ENCODE data around the gene RNF111. TPM values are rescaled to one million over a fixed set of nuclear protein-coding genes. Genes with fewer than 3 reads are reported as not detected.

RNF111 gene
- total and polyA plus RNA-seq, 10 of the 15 experiments (the other 5 are each of a cell fraction or from before 2014, with no cell fraction given) = 8.6 to 34.7 (median 15.7) TPM

DNA sequence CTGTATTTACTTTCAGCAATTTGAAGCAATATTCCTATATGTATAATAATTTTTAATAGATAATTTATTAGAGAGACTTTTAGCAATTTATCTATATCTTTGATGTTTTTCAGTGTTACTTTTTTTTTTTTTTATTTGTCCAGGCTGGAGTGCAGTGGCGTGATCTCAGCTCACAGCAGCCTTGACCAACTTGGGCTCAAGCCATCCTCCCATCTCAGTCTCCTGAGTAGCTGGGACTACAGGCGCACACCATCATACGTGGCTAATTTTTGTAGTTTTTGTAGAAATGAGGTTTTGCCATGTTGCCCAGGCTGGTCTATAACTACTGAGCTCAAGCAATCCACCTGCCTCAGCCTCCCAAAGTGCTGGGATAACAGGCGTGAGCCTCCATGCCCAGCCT, 28.7 kb upstream of the RNF111 start:
- no peak for TF ChIP-seq NR2C1 (IDR thresholded peaks at IDR 0.05)
- TF ChIP-seq PML (IDR thresholded peaks at IDR 0.05; ENCODE audit: low read length) = no peak
- TF ChIP-seq, protein P1, sequence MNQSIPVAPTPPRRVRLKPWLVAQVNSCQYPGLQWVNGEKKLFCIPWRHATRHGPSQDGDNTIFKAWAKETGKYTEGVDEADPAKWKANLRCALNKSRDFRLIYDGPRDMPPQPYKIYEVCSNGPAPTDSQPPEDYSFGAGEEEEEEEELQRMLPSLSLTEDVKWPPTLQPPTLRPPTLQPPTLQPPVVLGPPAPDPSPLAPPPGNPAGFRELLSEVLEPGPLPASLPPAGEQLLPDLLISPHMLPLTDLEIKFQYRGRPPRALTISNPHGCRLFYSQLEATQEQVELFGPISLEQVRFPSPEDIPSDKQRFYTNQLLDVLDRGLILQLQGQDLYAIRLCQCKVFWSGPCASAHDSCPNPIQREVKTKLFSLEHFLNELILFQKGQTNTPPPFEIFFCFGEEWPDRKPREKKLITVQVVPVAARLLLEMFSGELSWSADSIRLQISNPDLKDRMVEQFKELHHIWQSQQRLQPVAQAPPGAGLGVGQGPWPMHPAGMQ (IDR thresholded peaks at IDR 0.05; ENCODE audit: borderline replicate concordance) = no peak
- no peak for TF ChIP-seq YY1 (IDR thresholded peaks at IDR 0.05; ENCODE audit: low read depth, low read length)
- ATAC-seq (no peak), FAIRE-seq (no peak), DNase-seq (ENCODE audit: low read depth, low spot score) (no peak)
- Histone ChIP-seq H2AFZ (ENCODE audit: control insufficient read depth, low read depth, low read length) (no peak overlapping the region), H3K79me2 (ENCODE audit: control insufficient read depth, insufficient read depth, low read length) (no peaks in the 10 kb centered on the region), H3K9ac (ENCODE audit: control insufficient read depth, insufficient read depth, low read length) (no peak overlapping the region), H3K4me3 (no peak overlapping the region), H3K36me3 (ENCODE audit: control insufficient read depth in 2 of 2, insufficient read depth in 2 of 2, low read length in 1 of 2) (no peaks in the 10 kb centered on the region), H3K27ac (ENCODE audit: control insufficient read depth, insufficient read depth) (no peak overlapping the region), H4K20me1 (ENCODE audit: control insufficient read depth, insufficient read depth) (no peaks in the 10 kb centered on the region), H3K4me2 (ENCODE audit: control insufficient read depth, insufficient read depth) (no peak overlapping the region), H3K27me3 (replicated peaks in 1 of 2; ENCODE audit: control insufficient read depth in 2 of 2, insufficient read depth in 2 of 2, low read length in 1 of 2) (no peaks in the 10 kb centered on the region), H3K4me1 (ENCODE audit: control insufficient read depth, insufficient read depth, low read length) (peaks cover 8% of the 10 kb centered on the region), H3K9me3 (replicated peaks; ENCODE audit: control insufficient read depth, insufficient read depth, low read length) (no peaks in the 10 kb centered on the region)
- intact Hi-C loops (cut with micrococcal nuclease; ENCODE audit: unreplicated experiment) (loop anchor here (10.0 kb wide), 1 partner anchor 734 kb away; no protein-coding TSS in a partner anchor), in situ Hi-C loops (cut with MboI) (no loop called here)
- 97% methylated on average over 3 of the region's 4 CpGs for WGBS (ENCODE audit: insufficient coverage, insufficient replicate concordance, low lambda C conversion rate, missing lambda C conversion rate)
- no TSS peak for BruUV-seq (replicated peaks)
- ChIA-PET SMC1A (ENCODE audit: uncharacterized antibody, unreplicated experiment) (interaction anchor here (0.6 to 0.8 kb wide), 2 partner anchors 63 to 533 kb away, joined by 3 read pairs; no protein-coding TSS in a partner anchor), CTCF (interaction anchor here (1.0 to 7.7 kb wide), 5 partner anchors 31 to 571 kb away, joined by 3 to 51 read pairs (median 13); no protein-coding TSS in a partner anchor), RAD21 (ENCODE audit: unreplicated experiment) (no interaction called here), POLR2A (no interaction called here)

- in situ Hi-C loops (cut with MboI) = no loop called here
- no peaks in the 10 kb centered on the region for H3K9me3 ChIP-seq (replicated peaks; ENCODE audit: control insufficient read depth, insufficient read depth, low read length)
- no peak overlapping the region for H3K9ac ChIP-seq (ENCODE audit: control insufficient read depth, insufficient read depth, low read length)
- CTCF ChIA-PET = interaction anchor here (1.5 kb wide), 1 partner anchor 545 kb away, joined by 3 read pairs; no protein-coding TSS in a partner anchor
- no peak overlapping the region for H3K4me2 ChIP-seq (ENCODE audit: control insufficient read depth, insufficient read depth)
- no peaks in the 10 kb centered on the region for H3K79me2 ChIP-seq (ENCODE audit: control insufficient read depth, insufficient read depth, low read length)
- DNase-seq (ENCODE audit: low read depth, low spot score) (no peak), ATAC-seq (no peak), FAIRE-seq (no peak)
- POLR2A ChIA-PET = no interaction called here
- H4K20me1 ChIP-seq (ENCODE audit: control insufficient read depth, insufficient read depth) = no peaks in the 10 kb centered on the region
- no peaks in the 10 kb centered on the region for H3K27me3 ChIP-seq (replicated peaks in 1 of 2; ENCODE audit: control insufficient read depth in 2 of 2, insufficient read depth in 2 of 2, low read length in 1 of 2)
- H3K4me3 ChIP-seq = no peak overlapping the region
- H3K27ac ChIP-seq (ENCODE audit: control insufficient read depth, insufficient read depth) = no peak overlapping the region
- H3K4me1 ChIP-seq (ENCODE audit: control insufficient read depth, insufficient read depth, low read length) = peaks cover 6% of the 10 kb centered on the region
- intact Hi-C loops (cut with micrococcal nuclease; ENCODE audit: unreplicated experiment) = no loop called here
- H3K36me3 ChIP-seq (ENCODE audit: control insufficient read depth in 2 of 2, insufficient read depth in 2 of 2, low read length in 1 of 2) = no peaks in the 10 kb centered on the region
- BruUV-seq (replicated peaks) = no TSS peak
- H2AFZ ChIP-seq (ENCODE audit: control insufficient read depth, low read depth, low read length) = no peak overlapping the region
- RAD21 ChIA-PET (ENCODE audit: unreplicated experiment) = no interaction called here
- WGBS (ENCODE audit: insufficient coverage, insufficient replicate concordance, low lambda C conversion rate, missing lambda C conversion rate) = 44% methylated on average over 1 of the region's 1 CpG
- SMC1A ChIA-PET (ENCODE audit: uncharacterized antibody, unreplicated experiment) = interaction anchor here (0.6 to 0.7 kb wide), 2 partner anchors 12 to 891 kb away, joined by 3 read pairs; no protein-coding TSS in a partner anchor
- TF ChIP-seq, protein P2, sequence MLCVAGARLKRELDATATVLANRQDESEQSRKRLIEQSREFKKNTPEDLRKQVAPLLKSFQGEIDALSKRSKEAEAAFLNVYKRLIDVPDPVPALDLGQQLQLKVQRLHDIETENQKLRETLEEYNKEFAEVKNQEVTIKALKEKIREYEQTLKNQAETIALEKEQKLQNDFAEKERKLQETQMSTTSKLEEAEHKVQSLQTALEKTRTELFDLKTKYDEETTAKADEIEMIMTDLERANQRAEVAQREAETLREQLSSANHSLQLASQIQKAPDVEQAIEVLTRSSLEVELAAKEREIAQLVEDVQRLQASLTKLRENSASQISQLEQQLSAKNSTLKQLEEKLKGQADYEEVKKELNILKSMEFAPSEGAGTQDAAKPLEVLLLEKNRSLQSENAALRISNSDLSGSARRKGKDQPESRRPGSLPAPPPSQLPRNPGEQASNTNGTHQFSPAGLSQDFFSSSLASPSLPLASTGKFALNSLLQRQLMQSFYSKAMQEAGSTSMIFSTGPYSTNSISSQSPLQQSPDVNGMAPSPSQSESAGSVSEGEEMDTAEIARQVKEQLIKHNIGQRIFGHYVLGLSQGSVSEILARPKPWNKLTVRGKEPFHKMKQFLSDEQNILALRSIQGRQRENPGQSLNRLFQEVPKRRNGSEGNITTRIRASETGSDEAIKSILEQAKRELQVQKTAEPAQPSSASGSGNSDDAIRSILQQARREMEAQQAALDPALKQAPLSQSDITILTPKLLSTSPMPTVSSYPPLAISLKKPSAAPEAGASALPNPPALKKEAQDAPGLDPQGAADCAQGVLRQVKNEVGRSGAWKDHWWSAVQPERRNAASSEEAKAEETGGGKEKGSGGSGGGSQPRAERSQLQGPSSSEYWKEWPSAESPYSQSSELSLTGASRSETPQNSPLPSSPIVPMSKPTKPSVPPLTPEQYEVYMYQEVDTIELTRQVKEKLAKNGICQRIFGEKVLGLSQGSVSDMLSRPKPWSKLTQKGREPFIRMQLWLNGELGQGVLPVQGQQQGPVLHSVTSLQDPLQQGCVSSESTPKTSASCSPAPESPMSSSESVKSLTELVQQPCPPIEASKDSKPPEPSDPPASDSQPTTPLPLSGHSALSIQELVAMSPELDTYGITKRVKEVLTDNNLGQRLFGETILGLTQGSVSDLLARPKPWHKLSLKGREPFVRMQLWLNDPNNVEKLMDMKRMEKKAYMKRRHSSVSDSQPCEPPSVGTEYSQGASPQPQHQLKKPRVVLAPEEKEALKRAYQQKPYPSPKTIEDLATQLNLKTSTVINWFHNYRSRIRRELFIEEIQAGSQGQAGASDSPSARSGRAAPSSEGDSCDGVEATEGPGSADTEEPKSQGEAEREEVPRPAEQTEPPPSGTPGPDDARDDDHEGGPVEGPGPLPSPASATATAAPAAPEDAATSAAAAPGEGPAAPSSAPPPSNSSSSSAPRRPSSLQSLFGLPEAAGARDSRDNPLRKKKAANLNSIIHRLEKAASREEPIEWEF (IDR thresholded peaks at IDR 0.05; ENCODE audit: insufficient replicate concordance, low read depth, low read length) = no peak
- TF ChIP-seq ZZZ3 (IDR thresholded peaks at IDR 0.05; ENCODE audit: control insufficient read depth, insufficient read length, low read depth) = no peak
- TF ChIP-seq NR2C2 (IDR thresholded peaks at IDR 0.05; ENCODE audit: borderline replicate concordance, control insufficient read depth, insufficient read length, low read depth) = no peak
- TF ChIP-seq PKNOX1 (IDR thresholded peaks at IDR 0.05) = no peak
- no peak for TF ChIP-seq TCF12 (IDR thresholded peaks at IDR 0.05; ENCODE audit: low read depth, low read length)
Observed at GRCh38 chr15:58962136-58962535, 25.3 kb upstream of the RNF111 start.

Measured in GM12878 (cell line).